ENCODE results near the gene PTCD1. TPM values are rescaled to one million over a fixed set of nuclear protein-coding genes. Genes with fewer than 3 reads are reported as not detected.
A peak's percentile ranks its signal among the peaks of the same experiment; 100 is the strongest.

PTCD1 gene
- total and polyA plus RNA-seq, 2 experiments from 2014 or later = 12.2 to 13.4 TPM

DNA sequence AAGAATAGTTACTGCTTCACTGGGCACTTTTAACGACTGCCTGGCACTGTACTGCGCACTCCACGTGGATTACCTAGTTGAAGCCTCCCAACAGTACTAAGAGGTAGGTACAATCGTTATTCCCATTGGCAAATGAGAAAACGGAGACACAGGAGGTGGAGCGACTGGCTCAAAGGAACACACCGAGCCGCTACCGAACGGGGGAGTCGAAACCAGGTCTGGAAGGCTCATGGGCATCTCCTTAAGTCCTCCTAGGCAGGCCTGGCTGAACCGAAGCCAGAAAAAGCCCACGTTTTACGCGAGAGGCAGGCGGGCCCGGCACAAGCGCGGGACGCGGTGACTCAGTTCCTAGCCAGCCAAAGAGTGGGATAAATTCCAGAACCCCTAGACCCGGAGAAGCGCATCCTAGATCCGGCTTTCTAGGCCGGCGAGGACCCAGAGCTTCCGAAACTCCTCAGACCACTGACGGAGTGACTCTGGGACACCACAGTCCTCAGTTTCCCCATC is 30.7 kb downstream of the PTCD1 start:
- peaks cover 21% of the 10 kb centered on the region for H3K4me1 ChIP-seq (ENCODE audit: insufficient read depth)
- H4K20me1 ChIP-seq (replicated peaks; ENCODE audit: insufficient read depth) = peaks cover 52% of the 10 kb centered on the region
- peak overlapping the region; percentile 88 for H3K27ac ChIP-seq (ENCODE audit: low read depth)
- ATAC-seq = peak; percentile 21
- H3K27me3 Mint-ChIP-seq (ENCODE audit: insufficient read depth, low read depth, poor library complexity) = peaks cover 6% of the 10 kb centered on the region
- peaks cover 21% of the 10 kb centered on the region for H3K4me1 Mint-ChIP-seq
- peaks cover 76% of the 10 kb centered on the region for H3K79me2 ChIP-seq (replicated peaks; ENCODE audit: insufficient read depth)
- peak overlapping the region; percentile 88 for H3K4me3 ChIP-seq
- H3K4me3 Mint-ChIP-seq = peak overlapping the region; percentile 95
- H3F3A ChIP-seq (replicated peaks; ENCODE audit: low read depth) = peaks cover 33% of the 10 kb centered on the region
- TF ChIP-seq EZH2 (IDR thresholded peaks at IDR 0.05; ENCODE audit: low read depth, unreplicated experiment) (no peak), JUNB (IDR thresholded peaks at IDR 0.05; ENCODE audit: unreplicated experiment) (no peak), CREB1 (CRISPR knock-in tag; IDR thresholded peaks at IDR 0.05; ENCODE audit: low read depth) (no peak), EZH2phosphoT487 (IDR thresholded peaks at IDR 0.05; ENCODE audit: unreplicated experiment) (no peak), ZNF331 (CRISPR knock-in tag; IDR thresholded peaks at IDR 0.05; ENCODE audit: low read depth) (no peak), POLR2AphosphoS5 (IDR thresholded peaks at IDR 0.05; ENCODE audit: low read depth) (no peak), ZNF114 (CRISPR knock-in tag; IDR thresholded peaks at IDR 0.05) (no peak), STAT1 (IDR thresholded peaks at IDR 0.05; ENCODE audit: unreplicated experiment) (no peak), NANOG (IDR thresholded peaks at IDR 0.05; ENCODE audit: borderline replicate concordance) (no peak)
- TF ChIP-seq, protein P1, sequence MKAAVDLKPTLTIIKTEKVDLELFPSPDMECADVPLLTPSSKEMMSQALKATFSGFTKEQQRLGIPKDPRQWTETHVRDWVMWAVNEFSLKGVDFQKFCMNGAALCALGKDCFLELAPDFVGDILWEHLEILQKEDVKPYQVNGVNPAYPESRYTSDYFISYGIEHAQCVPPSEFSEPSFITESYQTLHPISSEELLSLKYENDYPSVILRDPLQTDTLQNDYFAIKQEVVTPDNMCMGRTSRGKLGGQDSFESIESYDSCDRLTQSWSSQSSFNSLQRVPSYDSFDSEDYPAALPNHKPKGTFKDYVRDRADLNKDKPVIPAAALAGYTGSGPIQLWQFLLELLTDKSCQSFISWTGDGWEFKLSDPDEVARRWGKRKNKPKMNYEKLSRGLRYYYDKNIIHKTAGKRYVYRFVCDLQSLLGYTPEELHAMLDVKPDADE (IDR thresholded peaks at IDR 0.05) = no peak
- TF ChIP-seq, protein P2, sequence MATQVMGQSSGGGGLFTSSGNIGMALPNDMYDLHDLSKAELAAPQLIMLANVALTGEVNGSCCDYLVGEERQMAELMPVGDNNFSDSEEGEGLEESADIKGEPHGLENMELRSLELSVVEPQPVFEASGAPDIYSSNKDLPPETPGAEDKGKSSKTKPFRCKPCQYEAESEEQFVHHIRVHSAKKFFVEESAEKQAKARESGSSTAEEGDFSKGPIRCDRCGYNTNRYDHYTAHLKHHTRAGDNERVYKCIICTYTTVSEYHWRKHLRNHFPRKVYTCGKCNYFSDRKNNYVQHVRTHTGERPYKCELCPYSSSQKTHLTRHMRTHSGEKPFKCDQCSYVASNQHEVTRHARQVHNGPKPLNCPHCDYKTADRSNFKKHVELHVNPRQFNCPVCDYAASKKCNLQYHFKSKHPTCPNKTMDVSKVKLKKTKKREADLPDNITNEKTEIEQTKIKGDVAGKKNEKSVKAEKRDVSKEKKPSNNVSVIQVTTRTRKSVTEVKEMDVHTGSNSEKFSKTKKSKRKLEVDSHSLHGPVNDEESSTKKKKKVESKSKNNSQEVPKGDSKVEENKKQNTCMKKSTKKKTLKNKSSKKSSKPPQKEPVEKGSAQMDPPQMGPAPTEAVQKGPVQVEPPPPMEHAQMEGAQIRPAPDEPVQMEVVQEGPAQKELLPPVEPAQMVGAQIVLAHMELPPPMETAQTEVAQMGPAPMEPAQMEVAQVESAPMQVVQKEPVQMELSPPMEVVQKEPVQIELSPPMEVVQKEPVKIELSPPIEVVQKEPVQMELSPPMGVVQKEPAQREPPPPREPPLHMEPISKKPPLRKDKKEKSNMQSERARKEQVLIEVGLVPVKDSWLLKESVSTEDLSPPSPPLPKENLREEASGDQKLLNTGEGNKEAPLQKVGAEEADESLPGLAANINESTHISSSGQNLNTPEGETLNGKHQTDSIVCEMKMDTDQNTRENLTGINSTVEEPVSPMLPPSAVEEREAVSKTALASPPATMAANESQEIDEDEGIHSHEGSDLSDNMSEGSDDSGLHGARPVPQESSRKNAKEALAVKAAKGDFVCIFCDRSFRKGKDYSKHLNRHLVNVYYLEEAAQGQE (IDR thresholded peaks at IDR 0.05; ENCODE audit: unreplicated experiment) = no peak
- TF ChIP-seq, protein P3, sequence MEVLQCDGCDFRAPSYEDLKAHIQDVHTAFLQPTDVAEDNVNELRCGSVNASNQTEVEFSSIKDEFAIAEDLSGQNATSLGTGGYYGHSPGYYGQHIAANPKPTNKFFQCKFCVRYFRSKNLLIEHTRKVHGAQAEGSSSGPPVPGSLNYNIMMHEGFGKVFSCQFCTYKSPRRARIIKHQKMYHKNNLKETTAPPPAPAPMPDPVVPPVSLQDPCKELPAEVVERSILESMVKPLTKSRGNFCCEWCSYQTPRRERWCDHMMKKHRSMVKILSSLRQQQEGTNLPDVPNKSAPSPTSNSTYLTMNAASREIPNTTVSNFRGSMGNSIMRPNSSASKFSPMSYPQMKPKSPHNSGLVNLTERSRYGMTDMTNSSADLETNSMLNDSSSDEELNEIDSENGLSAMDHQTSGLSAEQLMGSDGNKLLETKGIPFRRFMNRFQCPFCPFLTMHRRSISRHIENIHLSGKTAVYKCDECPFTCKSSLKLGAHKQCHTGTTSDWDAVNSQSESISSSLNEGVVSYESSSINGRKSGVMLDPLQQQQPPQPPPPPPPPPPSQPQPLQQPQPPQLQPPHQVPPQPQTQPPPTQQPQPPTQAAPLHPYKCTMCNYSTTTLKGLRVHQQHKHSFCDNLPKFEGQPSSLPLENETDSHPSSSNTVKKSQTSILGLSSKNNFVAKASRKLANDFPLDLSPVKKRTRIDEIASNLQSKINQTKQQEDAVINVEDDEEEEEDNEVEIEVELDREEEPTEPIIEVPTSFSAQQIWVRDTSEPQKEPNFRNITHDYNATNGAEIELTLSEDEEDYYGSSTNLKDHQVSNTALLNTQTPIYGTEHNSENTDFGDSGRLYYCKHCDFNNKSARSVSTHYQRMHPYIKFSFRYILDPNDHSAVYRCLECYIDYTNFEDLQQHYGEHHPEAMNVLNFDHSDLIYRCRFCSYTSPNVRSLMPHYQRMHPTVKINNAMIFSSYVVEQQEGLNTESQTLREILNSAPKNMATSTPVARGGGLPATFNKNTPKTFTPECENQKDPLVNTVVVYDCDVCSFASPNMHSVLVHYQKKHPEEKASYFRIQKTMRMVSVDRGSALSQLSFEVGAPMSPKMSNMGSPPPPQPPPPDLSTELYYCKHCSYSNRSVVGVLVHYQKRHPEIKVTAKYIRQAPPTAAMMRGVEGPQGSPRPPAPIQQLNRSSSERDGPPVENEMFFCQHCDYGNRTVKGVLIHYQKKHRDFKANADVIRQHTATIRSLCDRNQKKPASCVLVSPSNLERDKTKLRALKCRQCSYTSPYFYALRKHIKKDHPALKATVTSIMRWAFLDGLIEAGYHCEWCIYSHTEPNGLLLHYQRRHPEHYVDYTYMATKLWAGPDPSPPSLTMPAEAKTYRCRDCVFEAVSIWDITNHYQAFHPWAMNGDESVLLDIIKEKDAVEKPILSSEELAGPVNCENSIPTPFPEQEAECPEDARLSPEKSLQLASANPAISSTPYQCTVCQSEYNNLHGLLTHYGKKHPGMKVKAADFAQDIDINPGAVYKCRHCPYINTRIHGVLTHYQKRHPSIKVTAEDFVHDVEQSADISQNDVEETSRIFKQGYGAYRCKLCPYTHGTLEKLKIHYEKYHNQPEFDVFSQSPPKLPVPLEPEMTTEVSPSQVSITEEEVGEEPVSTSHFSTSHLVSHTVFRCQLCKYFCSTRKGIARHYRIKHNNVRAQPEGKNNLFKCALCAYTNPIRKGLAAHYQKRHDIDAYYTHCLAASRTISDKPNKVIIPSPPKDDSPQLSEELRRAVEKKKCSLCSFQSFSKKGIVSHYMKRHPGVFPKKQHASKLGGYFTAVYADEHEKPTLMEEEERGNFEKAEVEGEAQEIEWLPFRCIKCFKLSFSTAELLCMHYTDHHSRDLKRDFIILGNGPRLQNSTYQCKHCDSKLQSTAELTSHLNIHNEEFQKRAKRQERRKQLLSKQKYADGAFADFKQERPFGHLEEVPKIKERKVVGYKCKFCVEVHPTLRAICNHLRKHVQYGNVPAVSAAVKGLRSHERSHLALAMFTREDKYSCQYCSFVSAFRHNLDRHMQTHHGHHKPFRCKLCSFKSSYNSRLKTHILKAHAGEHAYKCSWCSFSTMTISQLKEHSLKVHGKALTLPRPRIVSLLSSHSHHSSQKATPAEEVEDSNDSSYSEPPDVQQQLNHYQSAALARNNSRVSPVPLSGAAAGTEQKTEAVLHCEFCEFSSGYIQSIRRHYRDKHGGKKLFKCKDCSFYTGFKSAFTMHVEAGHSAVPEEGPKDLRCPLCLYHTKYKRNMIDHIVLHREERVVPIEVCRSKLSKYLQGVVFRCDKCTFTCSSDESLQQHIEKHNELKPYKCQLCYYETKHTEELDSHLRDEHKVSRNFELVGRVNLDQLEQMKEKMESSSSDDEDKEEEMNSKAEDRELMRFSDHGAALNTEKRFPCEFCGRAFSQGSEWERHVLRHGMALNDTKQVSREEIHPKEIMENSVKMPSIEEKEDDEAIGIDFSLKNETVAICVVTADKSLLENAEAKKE (CRISPR knock-in tag; IDR thresholded peaks at IDR 0.05) = no peak
- peaks cover 61% of the 10 kb centered on the region for H3K36me3 Mint-ChIP-seq (ENCODE audit: low read depth)
- H3K9me3 Mint-ChIP-seq = no peaks in the 10 kb centered on the region
- DNase-seq (ENCODE audit: low spot score) = peak; percentile 41
- H3K27me3 ChIP-seq (ENCODE audit: insufficient read depth) = no peaks in the 10 kb centered on the region
- H3K4me2 ChIP-seq = peak overlapping the region; percentile 90
- H3K27ac Mint-ChIP-seq = peak overlapping the region; percentile 100
- no peak overlapping the region for H2AFZ ChIP-seq
- no peaks in the 10 kb centered on the region for H3K9me2 ChIP-seq (ENCODE audit: insufficient read depth)
- H3K36me3 ChIP-seq (ENCODE audit: insufficient read depth) = peaks cover 31% of the 10 kb centered on the region

Data from GM23338 (cell line).